Pons (tissue), 1 donor: ENCODE results near the gene DYSF.

Experiments used
- DNase-seq: peaks from one replicate; pipeline ENCODE4 v3.0.0-alpha.2; 2016; ENCODE audit warnings: low spot score

The DYSF gene

DNA sequence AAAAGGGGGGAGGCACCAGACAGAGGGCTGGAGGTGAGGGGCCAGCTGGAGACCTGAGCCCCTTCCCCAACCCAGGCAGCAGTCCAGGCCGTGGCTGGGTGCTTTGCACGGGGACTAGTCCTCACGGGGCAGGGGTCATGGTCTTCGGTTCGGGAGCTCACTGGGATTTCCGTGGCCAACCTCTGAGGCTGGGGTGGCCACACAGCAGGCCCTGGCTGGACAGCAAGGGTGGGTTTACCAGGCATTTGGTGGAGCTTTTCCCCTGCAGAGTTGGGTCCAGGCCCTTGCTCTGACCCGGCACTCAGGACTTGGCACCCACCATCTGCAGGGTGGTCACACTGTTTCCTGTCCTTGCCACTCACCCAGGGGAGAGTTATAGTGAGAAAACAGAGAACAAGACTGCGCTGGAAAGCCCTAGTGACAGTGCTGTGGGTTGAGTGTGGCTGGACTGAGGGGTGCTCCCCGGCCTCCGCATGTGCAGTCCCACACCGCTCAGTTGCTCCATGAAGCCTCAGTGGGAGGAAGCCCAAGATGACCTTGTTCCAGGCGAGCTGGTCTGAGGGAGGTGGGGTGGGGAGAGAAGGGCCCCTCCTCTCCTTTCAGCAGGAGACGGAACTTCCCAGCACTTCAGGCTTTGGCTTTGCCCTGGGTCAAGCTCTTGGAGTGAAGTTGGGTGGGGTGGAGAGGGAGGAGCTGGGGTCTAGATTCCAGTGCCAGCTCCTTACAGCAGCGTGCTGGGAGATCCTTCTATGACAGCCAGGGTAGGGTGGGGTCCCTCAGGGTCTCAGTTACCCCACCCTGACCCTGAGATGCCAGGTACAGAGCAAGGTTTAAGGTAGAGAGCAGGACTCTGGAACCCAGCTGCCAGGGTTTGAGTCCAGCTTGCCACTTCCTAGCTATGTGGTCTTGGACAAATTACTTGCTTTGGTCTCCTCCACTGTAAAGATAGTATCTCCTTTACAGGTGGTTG lies 219.8 kb downstream of the DYSF start:
- DNase-seq, result no peak

DNA sequence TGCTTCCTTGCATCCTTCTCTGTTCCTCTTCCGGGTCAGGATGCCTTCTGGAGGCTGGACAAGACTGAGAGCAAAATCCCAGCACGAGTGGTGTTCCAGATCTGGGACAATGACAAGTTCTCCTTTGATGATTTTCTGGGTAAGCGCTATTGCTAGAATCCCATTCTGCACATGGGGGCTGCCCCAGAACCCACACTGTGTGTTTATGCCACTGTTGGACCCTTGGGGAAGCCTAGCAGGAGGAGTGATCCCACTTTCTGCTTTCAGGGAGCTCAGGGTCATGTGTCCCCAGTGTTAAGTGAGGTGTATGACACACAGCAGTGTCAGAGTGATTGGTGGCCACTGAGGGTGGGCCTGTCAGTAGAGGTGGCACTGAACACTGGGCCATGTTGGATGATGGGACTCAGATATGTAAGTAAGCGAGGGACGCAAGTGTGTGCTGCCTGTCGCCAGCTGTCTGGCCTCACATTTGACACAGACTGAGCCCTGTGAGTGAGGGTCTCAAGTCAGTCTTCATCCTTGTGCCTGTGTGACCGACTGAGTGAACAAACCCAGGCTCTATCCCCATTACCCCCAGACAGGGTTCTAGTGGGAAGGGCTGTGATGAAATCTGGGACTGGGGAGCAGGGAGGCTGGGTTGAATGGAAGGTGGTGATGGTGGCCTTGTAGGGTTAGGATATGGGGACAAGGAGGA lies 220.9 kb downstream of the DYSF start:
- no peak for DNase-seq

- DNase-seq, result no peak
Measured at GRCh38 chr2:71675296-71675695, 221.9 kb downstream of the DYSF start.

GRCh38 chr2:71678874-71679273 lies 225.5 kb downstream of the DYSF start:
- peak; percentile 13 for DNase-seq

- DNase-seq, result no peak
Measured at GRCh38 chr2:71679491-71679890, 226.1 kb downstream of the DYSF start.

GRCh38 chr2:71680925-71681324 lies 227.6 kb downstream of the DYSF start:
- DNase-seq, result no peak

DNA sequence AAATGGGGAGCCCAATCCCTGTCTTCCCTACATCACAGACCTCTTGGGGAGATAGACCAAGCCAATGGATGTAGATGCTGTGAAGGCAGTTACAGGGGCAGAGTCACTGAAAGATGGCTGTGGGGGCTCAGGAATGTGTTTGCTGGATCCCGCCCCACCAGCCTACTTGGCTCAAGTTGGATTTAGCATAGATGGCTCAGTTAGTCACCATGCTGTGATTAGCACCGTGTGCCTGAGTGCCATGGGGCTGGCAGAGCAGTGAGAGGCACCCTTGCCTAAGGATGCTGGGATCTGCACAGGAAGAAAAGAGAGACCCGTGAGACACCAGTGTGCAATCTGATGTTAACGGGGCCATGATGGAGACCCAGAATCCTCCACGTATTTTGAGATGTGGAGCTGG lies 228.3 kb downstream of the DYSF start:
- no peak for DNase-seq

- DNase-seq, result no peak
Measured at GRCh38 chr2:71682341-71682740, 229.0 kb downstream of the DYSF start.

DNA sequence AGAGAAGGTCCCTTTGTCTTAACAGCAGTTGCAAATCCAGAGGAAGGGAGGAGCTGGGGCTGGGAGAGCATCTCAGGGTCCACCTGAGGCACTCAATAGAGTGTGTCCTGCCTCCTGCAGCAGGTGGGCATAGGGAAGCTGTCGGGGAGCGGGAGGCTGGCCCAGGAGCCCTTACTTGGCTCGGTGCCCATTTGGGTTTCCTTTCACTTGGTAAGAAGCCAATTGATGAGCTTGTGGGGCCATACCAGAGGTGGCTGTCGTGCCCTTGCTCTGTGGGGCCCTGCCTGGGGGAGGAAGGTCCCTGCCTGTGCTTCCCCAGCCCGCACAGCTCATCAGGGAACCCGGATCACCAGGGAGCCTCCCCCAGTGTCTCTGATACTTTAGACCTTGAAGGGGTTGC lies 229.7 kb downstream of the DYSF start:
- no peak for DNase-seq

GRCh38 chr2:71683666-71684065 lies 230.3 kb downstream of the DYSF start:
- DNase-seq, result no peak

- DNase-seq, result no peak
Measured at GRCh38 chr2:71684226-71685072, 231.1 kb downstream of the DYSF start.

GRCh38 chr2:71685073-71685848 lies 231.9 kb downstream of the DYSF start:
- peak; percentile 9 for DNase-seq

DNA sequence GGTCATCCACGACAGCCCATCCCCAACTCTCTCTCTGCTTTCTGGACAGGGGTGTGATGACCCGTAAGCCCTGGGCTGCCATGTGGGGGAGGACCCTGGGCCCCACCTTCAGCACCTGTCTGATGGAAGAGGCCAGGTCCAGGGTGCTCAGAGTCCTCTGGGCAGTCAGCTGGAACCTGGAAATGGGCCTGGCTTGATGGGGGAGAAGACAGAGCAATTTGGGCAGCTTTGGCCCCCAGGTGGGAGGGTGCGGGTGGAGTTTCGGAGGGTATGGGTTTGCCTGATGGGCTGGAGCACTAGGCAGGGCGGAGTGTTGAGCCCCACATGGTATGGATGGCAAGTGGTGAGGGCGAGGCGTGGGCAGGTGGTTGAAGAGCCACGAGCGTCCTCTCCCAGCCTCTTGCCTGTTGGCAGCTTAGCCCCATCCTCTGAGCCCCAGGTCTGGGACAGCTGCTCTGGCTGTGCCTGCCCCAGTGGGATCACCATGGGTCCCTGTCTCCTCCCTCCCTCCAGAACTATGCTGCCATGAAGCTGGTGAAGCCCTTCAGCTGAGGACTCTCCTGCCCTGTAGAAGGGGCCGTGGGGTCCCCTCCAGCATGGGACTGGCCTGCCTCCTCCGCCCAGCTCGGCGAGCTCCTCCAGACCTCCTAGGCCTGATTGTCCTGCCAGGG lies 232.7 kb downstream of the DYSF start:
- DNase-seq, result no peak

- DNase-seq, result no peak
Measured at GRCh38 chr2:71686781-71687180, 233.4 kb downstream of the DYSF start.

DNA sequence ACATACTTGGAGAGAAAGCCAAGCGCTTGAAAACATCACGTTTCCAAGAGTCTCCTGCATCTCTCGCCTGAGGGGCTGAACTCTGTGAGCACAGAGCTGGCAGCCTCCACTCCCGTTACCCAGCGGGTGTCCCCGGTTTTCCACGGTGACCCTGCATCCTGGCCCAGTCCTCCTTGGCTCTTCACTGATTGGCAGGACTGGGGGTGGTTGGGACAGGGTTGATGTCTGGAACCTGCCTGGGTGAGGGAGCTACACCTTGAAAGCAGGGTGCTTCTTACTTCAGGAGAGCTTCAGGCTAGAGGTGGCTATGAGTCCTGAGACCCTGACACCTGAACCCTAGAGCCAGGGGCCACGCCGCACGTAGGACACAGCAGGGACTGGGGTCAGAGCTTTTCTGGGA lies 234.1 kb downstream of the DYSF start:
- DNase-seq, result no peak

DNA sequence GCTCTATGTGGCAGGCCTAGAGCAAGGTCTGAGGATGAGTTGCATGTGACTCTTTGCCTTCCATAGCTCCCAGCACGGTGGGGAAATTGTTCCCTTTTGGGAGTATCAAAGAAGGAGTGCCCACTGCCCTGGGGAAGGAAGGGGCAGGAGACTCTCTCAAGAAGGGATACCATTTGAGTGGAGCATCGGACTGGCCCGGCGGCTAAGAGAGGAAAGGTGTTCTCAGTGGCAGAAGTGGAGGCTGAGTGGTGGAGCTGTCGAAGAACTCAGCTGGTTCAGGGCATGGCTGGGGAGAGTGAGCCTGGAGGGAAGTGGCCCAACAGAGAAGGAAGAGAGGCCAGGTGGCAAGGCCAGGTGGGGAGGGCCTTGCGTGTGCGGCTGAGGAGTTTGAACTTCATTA lies 235.2 kb downstream of the DYSF start:
- DNase-seq, result no peak

GRCh38 chr2:71689393-71689792 lies 236.0 kb downstream of the DYSF start:
- no peak for DNase-seq

GRCh38 chr2:71689968-71690834 lies 236.8 kb downstream of the DYSF start:
- DNase-seq, result no peak

DNA sequence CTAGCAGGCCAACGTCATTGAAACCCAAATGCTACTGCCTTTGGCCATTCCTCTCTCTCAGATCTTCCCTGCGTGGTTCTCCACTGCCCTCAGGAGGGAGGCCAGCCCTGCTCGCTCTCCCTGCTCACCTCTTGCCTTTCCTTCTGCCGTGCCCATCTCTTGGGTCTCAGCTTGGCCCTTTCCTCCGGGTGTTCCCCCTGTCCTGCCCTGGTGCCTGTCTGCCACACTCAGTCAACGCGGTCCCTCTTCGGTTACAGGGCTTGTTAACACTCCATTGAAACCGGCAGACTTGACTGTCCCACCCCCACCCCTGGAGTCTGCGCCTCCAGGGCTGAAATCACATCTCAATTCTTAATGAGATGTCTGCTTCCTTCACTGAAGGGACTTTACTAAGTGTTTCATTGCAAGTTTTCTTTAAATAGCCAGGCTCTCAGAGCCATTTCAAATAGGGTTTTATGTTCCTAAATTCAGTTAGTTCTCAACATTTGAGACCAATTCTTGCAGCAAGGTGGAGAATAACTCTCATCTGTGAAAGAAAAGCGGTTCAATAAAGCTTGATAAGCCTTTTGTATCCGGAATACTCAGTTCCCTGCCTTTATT lies 237.6 kb downstream of the DYSF start:
- no peak for DNase-seq
